GM18498 (cell line): Measurements from ENCODE around the gene MYOM3.
"Not testable (repeated sequence)": the region's sequence is repeated elsewhere in the genome, so short reads cannot be mapped to it uniquely, and the experiment has no call there.

Source experiments
- ATAC-seq: cut with Tn5 transposase; IDR thresholded peaks from one replicate; pipeline ENCODE4 v1.9.1; 2021; ENCODE audit warnings: mild to moderate bottlenecking, moderate library complexity; ENCODE audit not compliant: unreplicated experiment

The MYOM3 gene

DNA sequence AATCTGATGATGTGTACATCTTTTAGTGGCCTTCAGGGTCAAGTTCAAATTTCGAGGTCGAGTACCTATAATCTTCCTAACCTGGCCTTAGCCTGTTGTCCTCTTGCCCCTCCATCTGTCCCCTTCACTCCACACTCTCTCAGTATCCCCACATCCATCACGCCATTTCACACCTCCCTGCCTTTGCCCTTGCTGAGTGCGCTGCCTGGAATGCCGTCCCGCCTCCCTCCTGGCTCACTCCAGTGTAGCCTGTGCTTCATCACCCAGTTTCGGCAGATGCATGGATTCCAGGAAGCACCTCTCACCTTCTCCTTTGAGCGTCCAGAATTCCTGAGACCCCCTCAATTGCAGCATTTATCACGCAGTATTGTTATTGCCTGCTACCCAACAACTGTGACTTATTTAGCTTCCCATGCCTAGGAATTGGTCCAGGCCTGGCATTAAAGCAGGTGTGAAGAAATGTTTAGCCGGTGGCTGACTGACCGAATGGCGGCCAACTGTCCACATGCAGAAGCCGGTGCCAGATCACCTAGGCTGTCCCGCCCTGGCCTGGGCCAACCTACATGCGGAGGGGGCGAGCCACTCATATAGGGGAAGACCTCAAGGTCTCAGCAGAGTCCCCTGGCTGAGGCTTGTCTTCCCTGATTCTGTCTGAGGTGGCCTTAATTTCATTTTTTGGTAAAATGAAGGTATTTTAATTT, 34.5 kb downstream of the MYOM3 start:
- ATAC-seq: no peak

GRCh38 chr1:24075946-24076345, 36.0 kb downstream of the MYOM3 start:
- no peak for ATAC-seq

- no peak for ATAC-seq
Observed at GRCh38 chr1:24075590-24075854, 36.4 kb downstream of the MYOM3 start.

GRCh38 chr1:24074817-24075589, 36.9 kb downstream of the MYOM3 start:
- ATAC-seq: no peak

DNA sequence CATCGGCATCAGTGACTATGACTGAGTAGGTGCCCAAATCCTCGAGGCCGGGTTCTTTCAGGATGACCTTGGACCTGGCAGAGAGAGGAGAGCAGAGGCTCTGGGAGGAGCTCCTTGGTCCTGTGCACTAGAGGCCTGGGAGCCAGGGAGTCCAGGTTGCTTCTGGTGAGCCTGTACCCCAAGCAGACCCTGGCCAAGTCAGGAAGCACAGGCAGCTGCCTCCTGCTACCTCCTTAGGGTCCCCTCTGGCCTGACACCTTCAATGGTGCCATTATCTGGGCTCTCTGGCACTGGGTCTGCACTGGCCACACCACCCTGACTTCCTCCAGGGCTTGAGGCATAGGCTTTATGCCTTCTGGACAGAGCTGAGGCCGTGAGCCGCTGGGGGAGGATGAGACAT, 37.7 kb downstream of the MYOM3 start:
- ATAC-seq: no peak

DNA sequence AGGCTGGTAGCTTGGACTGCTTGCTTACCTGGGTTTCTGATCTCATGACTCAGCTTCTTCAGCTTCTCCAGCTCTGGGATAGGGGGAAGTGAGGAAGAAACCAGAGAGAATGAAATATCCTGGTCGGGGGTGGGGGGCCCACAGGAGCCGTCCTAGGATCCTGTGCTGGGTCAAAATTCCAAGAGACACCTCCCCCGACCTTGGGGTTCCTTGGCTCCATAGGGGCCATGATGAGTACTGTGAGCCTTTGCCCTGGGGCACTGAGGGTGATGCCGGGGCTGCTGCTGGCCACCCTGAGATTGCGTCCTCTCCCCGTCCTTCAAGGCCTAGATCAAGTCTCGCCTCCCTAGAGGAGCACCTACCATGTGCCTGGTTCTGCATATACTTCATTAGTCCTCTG, 40.0 kb downstream of the MYOM3 start:
- ATAC-seq: no peak

DNA sequence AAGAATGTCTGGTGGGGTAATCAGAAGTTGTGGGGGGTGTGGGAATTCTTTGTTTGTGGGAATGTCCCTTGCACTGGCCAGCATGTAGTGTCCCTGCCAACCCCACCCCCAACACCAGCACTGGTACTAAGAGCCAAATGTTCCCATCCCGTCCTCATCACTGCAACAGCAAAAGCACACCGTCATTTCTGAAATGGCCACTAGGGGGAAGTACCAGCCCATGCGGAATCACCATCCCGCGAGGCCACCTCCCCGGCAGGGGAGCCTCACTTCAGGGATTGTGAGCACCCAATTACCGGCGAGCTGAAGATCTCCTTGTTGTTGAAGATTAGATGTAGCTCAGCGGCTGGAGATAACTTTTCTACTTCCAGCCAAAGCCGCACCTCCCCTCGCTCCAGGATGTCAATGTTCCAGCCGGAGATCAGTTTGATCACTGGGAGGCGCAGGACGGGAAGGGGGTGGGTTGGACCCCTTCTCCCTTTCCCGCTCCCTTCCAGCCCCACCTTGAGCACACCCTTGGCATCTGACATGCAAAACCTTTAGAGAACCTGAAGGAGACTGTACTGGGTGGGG, 41.0 kb downstream of the MYOM3 start:
- ATAC-seq: peak; percentile 40

DNA sequence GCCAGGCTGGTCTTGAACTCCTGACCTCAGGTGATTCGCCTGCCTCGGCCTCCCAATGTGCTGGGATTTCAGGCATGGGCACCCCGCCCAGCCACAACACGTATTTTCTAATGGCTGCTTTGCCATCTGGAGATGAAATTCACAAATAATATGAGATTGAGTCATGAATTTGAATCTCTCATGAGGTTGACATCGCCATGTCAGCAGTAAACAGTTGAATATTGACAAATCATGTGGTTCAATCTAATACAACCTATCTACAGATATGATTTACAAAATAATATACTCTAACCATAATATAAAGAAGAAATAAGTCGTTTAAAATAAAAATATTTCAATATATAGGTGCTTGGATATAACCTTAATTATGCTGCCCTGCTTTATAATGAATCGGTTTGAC, 42.1 kb downstream of the MYOM3 start:
- no peak for ATAC-seq

GRCh38 chr1:24067978-24068377, 44.0 kb downstream of the MYOM3 start:
- no peak for ATAC-seq

- no peak for ATAC-seq
Observed at GRCh38 chr1:24065304-24065703, 46.6 kb downstream of the MYOM3 start.

- ATAC-seq: no peak
Observed at GRCh38 chr1:24062221-24062620, 49.7 kb downstream of the MYOM3 start.

DNA sequence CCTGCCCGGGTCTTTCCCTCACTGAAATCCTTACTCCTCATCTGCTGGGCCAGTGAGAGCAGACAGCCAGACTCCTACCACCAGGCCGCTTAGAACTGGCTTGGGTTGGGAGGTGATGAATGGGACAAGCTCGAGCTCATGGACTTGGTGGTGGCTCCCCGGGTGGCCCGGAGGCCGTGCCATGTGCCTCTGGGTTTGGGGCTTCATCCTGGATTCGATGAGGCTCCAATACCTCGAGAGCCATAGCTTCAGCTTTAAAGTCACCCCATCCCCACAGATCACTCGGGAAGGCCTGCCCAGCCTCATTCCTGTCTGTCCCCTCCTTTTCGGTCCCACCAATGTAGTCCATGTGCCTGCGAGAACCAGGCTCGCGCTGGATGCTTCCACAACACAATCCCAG, 51.5 kb downstream of the MYOM3 start:
- no peak for ATAC-seq

GRCh38 chr1:24058671-24059455, 53.1 kb downstream of the MYOM3 start:
- no peak for ATAC-seq

DNA sequence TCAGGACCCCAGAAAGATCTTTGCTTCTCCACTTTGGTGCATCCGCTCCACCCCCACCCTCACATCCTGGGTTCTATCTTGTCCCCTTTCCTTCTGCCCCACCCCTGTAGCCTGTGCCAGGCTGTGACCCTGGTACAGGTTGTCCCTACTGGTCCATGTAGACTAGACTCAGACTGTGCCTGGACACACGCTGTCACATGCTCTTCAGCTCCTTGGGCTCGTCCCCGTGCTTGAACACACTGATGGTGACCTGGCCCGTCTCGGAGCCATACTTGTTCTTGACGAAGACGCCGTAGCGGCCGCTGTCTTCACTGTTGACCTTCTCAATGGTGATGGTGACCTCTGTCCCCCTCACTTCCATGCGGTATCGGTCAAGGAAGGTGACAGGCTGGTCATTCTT, 54.8 kb downstream of the MYOM3 start:
- ATAC-seq: no peak

DNA sequence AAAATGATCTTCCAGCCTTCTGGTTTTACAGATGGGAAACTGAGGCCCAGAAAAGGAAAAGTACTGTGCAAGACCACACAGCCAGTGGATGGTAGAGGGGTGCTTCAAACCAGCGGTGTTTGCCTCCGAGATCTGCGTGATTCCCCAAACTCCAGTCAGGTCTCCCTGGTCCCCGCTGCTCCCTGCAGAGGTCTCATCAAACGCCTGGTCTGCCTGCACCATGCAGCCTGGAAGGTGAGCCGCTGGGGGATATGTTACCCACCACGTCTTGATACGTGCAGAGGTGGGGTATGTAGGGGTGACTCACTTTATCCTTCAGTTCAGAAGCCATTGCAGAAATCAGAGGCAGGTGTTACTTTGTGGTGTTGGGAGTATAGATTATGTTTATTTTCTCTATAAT, 56.3 kb downstream of the MYOM3 start:
- ATAC-seq: no peak

DNA sequence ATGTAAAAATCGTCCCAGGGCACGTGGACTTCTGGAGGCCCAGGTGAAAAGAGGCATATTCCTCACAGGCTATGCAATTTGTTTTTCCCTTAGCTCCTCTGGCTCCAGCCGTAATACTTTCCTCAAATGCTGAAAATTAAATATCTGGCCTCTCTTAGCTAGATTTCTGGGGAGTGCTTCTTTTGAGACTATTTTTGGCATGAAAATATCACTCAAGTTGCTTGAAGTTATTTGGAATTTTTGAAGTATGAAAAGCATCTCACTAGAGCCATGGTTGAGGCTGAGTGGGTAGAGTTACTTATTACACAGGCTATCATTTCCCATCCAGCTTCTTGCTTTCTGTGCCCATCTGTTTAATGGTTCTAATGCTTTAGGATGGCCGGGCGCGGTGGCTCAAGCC, 59.7 kb downstream of the MYOM3 start:
- no peak for ATAC-seq

GRCh38 chr1:24051206-24051945, 60.6 kb downstream of the MYOM3 start:
- ATAC-seq: no peak

GRCh38 chr1:24049733-24050132, 62.2 kb downstream of the MYOM3 start:
- no peak for ATAC-seq

DNA sequence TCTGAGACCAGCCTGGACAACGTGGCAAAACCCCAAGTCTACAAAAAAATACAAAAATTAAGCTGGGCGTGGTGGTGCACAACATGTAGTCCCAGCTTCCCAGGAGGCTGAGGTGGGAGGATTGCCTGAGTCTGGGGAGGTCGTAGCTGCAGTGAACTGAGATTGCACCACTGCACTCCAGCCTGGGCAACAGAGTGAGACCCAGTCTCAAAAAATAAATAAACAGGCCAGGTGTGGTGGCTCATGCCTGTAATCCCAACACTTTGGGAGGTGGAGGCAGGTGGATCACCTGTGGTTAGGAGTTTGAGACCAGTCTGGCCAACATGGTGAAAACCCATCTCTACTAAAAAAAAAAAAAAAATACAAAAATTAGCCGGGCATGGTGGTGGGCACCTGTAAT, 63.0 kb downstream of the MYOM3 start:
- not testable (repeated sequence) for ATAC-seq

GRCh38 chr1:24048205-24048869, 63.6 kb downstream of the MYOM3 start:
- no peak for ATAC-seq

DNA sequence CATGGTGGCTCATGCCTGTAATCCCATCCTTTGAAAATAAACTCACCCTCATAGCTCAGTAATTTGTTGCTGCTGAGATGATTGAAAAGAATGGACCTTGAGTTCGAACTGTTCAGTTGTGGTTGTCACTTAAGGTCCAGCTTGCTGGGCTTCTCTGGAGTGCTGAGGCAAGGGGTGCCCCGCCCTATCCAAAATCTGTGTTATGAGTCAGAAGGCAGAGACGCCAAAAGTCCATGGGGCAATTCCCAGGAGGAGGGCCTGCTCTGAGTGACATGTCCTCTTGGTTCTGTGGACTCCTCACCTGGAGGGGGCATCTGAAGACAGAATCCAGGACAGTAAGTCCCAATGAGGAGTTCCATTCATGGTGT, 64.8 kb downstream of the MYOM3 start:
- ATAC-seq: no peak
